Endodermal cell (in vitro differentiated cells): ENCODE measurements around the gene BTBD19. TPM values are rescaled to one million over a fixed set of nuclear protein-coding genes. Genes with fewer than 3 reads are reported as not detected.
"Not testable (repeated sequence)": the region's sequence is repeated elsewhere in the genome, so short reads cannot be mapped to it uniquely, and the experiment has no call there.

Source experiments
- DNase-seq: peaks from one replicate; pipeline ENCODE4 v3.0.0-alpha.2; 2017
- H3K27ac ChIP-seq: 2 replicates; pipeline ENCODE4 v1.5.1; 2013; ENCODE audit warnings: mild to moderate bottlenecking, low read depth, low read length, moderate library complexity
- H3K27me3 ChIP-seq: 2 replicates; pipeline ENCODE4 v1.6.1; 2013; ENCODE audit warnings: mild to moderate bottlenecking, low read length, moderate library complexity; ENCODE audit not compliant: insufficient read depth, control insufficient read depth, poor library complexity, severe bottlenecking
- H3K36me3 ChIP-seq: 2 replicates; pipeline ENCODE4 v1.7.0; 2013; ENCODE audit warnings: mild to moderate bottlenecking, low read length, moderate library complexity; ENCODE audit not compliant: control insufficient read depth, insufficient read depth
- H3K4me1 ChIP-seq: one replicate; pipeline ENCODE4 v1.7.0; 2013; ENCODE audit warnings: low read length; ENCODE audit not compliant: control insufficient read depth, insufficient read depth
- H3K4me3 ChIP-seq: 2 replicates; pipeline ENCODE4 v1.5.1; 2013; ENCODE audit warnings: mild to moderate bottlenecking, low read length, moderate library complexity
- H3K9ac ChIP-seq: 2 replicates; pipeline ENCODE4 v1.6.1; 2013; ENCODE audit warnings: mild to moderate bottlenecking, low read length, moderate library complexity; ENCODE audit not compliant: poor library complexity, severe bottlenecking; ENCODE audit errors: extremely low read depth
- H3K9me3 ChIP-seq: 2 replicates; pipeline ENCODE4 v1.6.1; 2013; ENCODE audit warnings: mild to moderate bottlenecking, low read length, moderate library complexity; ENCODE audit not compliant: control insufficient read depth
- H3K27ac Mint-ChIP-seq: 2 replicates; pipeline ENCODE4 v1.8.0; 2020; ENCODE audit warnings: mixed read lengths
- H3K27me3 Mint-ChIP-seq: 2 replicates; pipeline ENCODE4 v1.8.0; 2021; ENCODE audit warnings: mild to moderate bottlenecking, mixed read lengths; ENCODE audit not compliant: insufficient read depth
- H3K36me3 Mint-ChIP-seq: 2 replicates; pipeline ENCODE4 v1.8.0; 2020; ENCODE audit warnings: low read depth, mixed read lengths
- H3K4me1 Mint-ChIP-seq: 2 replicates; pipeline ENCODE4 v1.8.0; 2020; ENCODE audit warnings: mixed read lengths
- H3K4me3 Mint-ChIP-seq: 2 replicates; pipeline ENCODE4 v1.8.0; 2020; ENCODE audit warnings: mild to moderate bottlenecking, moderate library complexity, mixed read lengths
- H3K9me3 Mint-ChIP-seq: 2 replicates; pipeline ENCODE4 v1.8.0; 2020; ENCODE audit warnings: mild to moderate bottlenecking, mixed read lengths
- WGBS, 2 experiments: methylation state at CpG; one replicate each; pipeline versions ENCODE4 v1.1.5 to v1.1.7; 2013; ENCODE audit warnings: missing lambda C conversion rate in 2 of 2, mixed read lengths in 1 of 2; ENCODE audit not compliant: insufficient coverage in 1 of 2, insufficient read length in 1 of 2; 5-methylcytosine and 5-hydroxymethylcytosine counted together
- total RNA-seq, 2 donors: library from RNA; stranded (reverse); fragmentation: NEBNext Ultra II Directional in 1 of 2; extraction: Animal tissue kit (Norgen Biotek cat#: 25700) in 1 of 2; gene quantifications; 2 replicates in 1 of 2; 3 replicates in 1 of 2; pipeline ENCODE4 v1.2.1, GENCODE V29; 2021
- TF ChIP-seq, protein P1 (sequence below): fragments of 200-600 bp; sonication (generic); conservative IDR thresholded peaks from 2 replicates; pipeline ENCODE4 v1.5.0; 2021; ENCODE audit warnings: antibody characterized with exemption, mild to moderate bottlenecking

BTBD19 gene
- total RNA-seq, 2 donors from 2014 or later, result 7.4 to 7.9 TPM

DNA sequence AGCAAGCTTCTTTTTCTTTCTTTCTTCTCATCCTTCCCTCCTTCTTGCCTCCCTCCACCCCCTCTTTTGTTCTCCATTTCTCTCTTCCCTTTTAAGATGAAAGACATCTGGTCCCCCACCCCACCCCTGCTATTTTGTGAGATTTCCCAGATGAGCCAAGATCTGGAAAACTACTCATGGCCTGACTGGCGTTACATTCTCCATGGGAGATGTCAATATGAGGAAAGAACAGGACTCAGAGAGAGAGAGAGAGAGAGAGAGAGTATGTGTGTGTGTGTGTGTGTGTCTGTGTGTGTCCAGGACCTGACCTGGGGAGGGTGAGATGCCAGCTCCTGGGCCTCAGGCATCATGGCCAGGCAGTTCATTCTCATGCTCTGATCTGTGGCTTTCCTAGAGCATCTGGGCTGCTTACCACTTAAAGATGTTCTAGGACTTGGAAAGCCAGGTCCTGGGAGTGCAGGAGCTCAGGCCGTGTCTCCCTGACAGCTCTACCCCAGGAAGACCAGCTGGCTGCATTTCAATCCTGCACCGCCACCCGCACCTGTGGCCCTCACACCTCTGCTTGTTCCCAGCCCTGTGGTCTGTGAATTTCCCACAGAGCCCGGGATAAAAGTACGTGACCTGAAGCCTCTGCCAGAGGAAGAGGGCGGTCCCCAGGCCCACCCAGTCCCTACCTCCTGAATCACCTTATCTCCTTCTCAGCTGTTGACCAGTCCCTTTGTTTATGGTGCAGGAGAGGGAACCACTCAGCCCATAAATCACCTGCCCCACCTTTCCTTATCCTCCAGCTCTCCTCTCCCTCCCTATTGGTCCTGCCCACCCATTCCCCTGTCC, 17.1 kb upstream of the BTBD19 start:
- no peaks in the 10 kb centered on the region for H3K36me3 Mint-ChIP-seq
- no peak overlapping the region for H3K4me3 Mint-ChIP-seq
- H3K27ac ChIP-seq, result peak overlapping the region; percentile 53
- H3K4me1 ChIP-seq, result peaks cover 10% of the 10 kb centered on the region
- H3K9me3 Mint-ChIP-seq, result no peaks in the 10 kb centered on the region
- TF ChIP-seq, protein P1, sequence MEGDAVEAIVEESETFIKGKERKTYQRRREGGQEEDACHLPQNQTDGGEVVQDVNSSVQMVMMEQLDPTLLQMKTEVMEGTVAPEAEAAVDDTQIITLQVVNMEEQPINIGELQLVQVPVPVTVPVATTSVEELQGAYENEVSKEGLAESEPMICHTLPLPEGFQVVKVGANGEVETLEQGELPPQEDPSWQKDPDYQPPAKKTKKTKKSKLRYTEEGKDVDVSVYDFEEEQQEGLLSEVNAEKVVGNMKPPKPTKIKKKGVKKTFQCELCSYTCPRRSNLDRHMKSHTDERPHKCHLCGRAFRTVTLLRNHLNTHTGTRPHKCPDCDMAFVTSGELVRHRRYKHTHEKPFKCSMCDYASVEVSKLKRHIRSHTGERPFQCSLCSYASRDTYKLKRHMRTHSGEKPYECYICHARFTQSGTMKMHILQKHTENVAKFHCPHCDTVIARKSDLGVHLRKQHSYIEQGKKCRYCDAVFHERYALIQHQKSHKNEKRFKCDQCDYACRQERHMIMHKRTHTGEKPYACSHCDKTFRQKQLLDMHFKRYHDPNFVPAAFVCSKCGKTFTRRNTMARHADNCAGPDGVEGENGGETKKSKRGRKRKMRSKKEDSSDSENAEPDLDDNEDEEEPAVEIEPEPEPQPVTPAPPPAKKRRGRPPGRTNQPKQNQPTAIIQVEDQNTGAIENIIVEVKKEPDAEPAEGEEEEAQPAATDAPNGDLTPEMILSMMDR, result no peak
- peak overlapping the region; percentile 55 for H3K27ac Mint-ChIP-seq
- no peaks in the 10 kb centered on the region for H3K36me3 ChIP-seq
- H3K27me3 ChIP-seq, result peaks cover 7% of the 10 kb centered on the region
- WGBS, 2 experiments, result 87 to 93% methylated on average over 4 to 7 of the region's 7 CpGs
- peaks cover 4% of the 10 kb centered on the region for H3K27me3 Mint-ChIP-seq
- H3K9me3 ChIP-seq, result no peaks in the 10 kb centered on the region
- peak; percentile 57 for DNase-seq
- H3K4me1 Mint-ChIP-seq, result peaks cover 19% of the 10 kb centered on the region
- H3K4me3 ChIP-seq, result no peak overlapping the region
- no peak overlapping the region for H3K9ac ChIP-seq

DNA sequence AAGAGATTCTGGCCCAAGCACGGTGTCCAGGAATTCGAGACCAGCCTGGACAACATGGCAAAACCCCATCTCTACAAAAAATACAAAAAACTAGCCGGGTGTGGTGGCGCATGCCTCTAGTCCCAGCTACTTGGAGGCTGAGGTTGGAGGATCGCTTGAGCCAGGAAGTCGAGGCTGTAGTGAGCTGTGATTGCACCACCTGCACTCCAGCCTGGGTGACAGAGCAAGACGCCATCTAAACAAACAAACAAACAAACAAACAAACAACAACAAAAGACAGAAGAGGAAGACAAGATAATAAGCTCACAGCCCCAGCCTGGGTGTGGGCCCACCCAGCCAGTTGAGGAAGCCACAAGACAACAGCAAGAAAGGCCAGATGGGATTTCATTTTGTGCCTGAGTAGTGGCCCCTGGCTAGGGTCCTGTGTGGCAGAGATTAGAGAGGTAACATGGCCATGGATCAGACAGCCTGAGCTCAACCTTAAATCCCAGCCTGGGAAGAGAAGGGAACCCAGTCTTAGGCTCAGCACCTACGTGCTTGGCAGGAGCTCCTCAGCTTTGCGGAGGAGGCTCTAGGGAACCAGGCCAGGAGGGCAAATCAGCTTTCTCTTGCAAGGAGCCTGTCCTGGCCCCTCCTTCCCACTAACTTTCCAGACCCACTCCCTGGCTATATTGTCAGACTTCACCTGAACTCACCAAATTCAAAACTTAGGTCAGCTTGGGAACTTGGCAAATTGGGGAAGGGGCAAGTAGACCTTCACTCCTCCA, 15.4 kb upstream of the BTBD19 start:
- peaks cover 15% of the 10 kb centered on the region for H3K4me1 Mint-ChIP-seq
- Histone ChIP-seq H3K9me3 (no peaks in the 10 kb centered on the region), H3K27me3 (no peaks in the 10 kb centered on the region), H3K9ac (no peak overlapping the region), H3K36me3 (no peaks in the 10 kb centered on the region), H3K4me3 (no peak overlapping the region), H3K4me1 (peaks cover 5% of the 10 kb centered on the region), H3K27ac (no peak overlapping the region)
- H3K36me3 Mint-ChIP-seq, result no peaks in the 10 kb centered on the region
- peak; percentile 60 for DNase-seq
- H3K27ac Mint-ChIP-seq, result peak overlapping the region; percentile 83
- TF ChIP-seq, protein P1, result no peak
- WGBS, 2 experiments, result 90 to 95% methylated on average over 2 to 9 of the region's 9 CpGs
- no peaks in the 10 kb centered on the region for H3K9me3 Mint-ChIP-seq
- H3K4me3 Mint-ChIP-seq, result no peak overlapping the region
- no peaks in the 10 kb centered on the region for H3K27me3 Mint-ChIP-seq

DNA sequence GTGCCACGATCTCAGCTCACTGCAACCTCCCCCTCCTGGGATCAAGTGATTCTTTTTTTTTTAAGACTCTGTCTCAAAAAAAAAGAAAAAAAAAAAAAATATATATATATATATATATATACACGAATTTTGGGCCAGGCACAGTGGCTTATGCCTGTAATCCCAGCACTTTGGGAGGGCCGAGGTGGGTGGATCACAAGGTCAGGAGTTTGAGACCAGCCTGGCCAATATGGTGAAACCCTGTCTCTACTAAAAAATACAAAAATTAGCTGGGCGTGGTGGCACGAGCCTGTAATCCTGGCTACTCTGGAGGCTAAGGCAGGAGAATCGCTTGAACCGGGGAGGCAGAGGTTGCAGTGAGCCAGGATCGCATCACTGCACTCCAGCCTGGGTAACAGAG, 10.4 kb upstream of the BTBD19 start:
- not testable (repeated sequence) for H3K9ac ChIP-seq, H3K27me3 ChIP-seq, H3K4me3 Mint-ChIP-seq, H3K36me3 ChIP-seq, H3K4me1 ChIP-seq, H3K9me3 Mint-ChIP-seq, DNase-seq, H3K27me3 Mint-ChIP-seq, H3K36me3 Mint-ChIP-seq, H3K27ac Mint-ChIP-seq, H3K9me3 ChIP-seq, H3K4me3 ChIP-seq, H3K27ac ChIP-seq
- 89 to 100% methylated on average over 5 to 7 of the region's 8 CpGs for WGBS, 2 experiments
- H3K4me1 Mint-ChIP-seq, result peaks cover 28% of the 10 kb centered on the region
